ENCODE results near the gene PILRA. TPM values are rescaled to one million over a fixed set of nuclear protein-coding genes. Genes with fewer than 3 reads are reported as not detected.

Gene PILRA
- total and polyA plus RNA-seq, 9 donors, result 1.5 to 25.9 (median 4.8) TPM

- Histone ChIP-seq H3K27me3 (no peaks in the 10 kb centered on the region), H3K4me3 (no peak overlapping the region), H3K27ac (no peak overlapping the region), H3K9me3 (no peaks in the 10 kb centered on the region), H3K4me1 (ENCODE audit: insufficient read depth) (no peaks in the 10 kb centered on the region), H3K36me3 (no peaks in the 10 kb centered on the region)
- WGBS, 3 donors, result 60 to 69% (median 62%) methylated on average over 6 of the region's 6 CpGs
- DNase-seq, result no peak
- no peak for TF ChIP-seq CTCF (IDR thresholded peaks at IDR 0.05)
- no peak for TF ChIP-seq EP300 (IDR thresholded peaks at IDR 0.05)
- TF ChIP-seq POLR2A (IDR thresholded peaks at IDR 0.05), result no peak
- intact Hi-C loops (cut with DNase I), result loop anchor here in 1 of 4 donors (10.0 kb wide), 1 partner anchor 52 kb away; the partner anchor contains the start of gene PILRB
Observed at GRCh38 chr7:100406767-100407166, 33.5 kb downstream of the PILRA start.

- peak in 1 of 5 donors; percentile 29 for DNase-seq
- Histone ChIP-seq H3K27me3 (no peaks in the 10 kb centered on the region), H3K9me3 (no peaks in the 10 kb centered on the region), H3K4me3 (no peak overlapping the region), H3K36me3 (no peaks in the 10 kb centered on the region), H3K27ac (no peak overlapping the region), H3K4me1 (ENCODE audit: insufficient read depth) (no peaks in the 10 kb centered on the region)
- 47 to 52% (median 47%) methylated on average over 12 of the region's 12 CpGs for WGBS, 3 donors
- intact Hi-C loops (cut with DNase I), result loop anchor here in 1 of 4 donors (10.0 kb wide), 1 partner anchor 53 kb away; the partner anchor contains the start of gene PILRB
- TF ChIP-seq EP300 (IDR thresholded peaks at IDR 0.05) (no peak), POLR2A (IDR thresholded peaks at IDR 0.05) (no peak), CTCF (IDR thresholded peaks at IDR 0.05) (peak in 2 of 3 donors; percentile 37 to 44)
Observed at GRCh38 chr7:100407285-100408180, 34.2 kb downstream of the PILRA start.

GRCh38 chr7:100411101-100411500 is 37.8 kb downstream of the PILRA start:
- 92 to 95% (median 93%) methylated on average over 6 of the region's 6 CpGs for WGBS, 3 donors
- Histone ChIP-seq H3K4me3 (no peak overlapping the region), H3K9me3 (no peaks in the 10 kb centered on the region), H3K27me3 (no peaks in the 10 kb centered on the region), H3K27ac (no peak overlapping the region), H3K36me3 (no peaks in the 10 kb centered on the region), H3K4me1 (ENCODE audit: insufficient read depth) (no peaks in the 10 kb centered on the region)
- DNase-seq, result no peak
- TF ChIP-seq POLR2A (IDR thresholded peaks at IDR 0.05), result no peak
- TF ChIP-seq CTCF (IDR thresholded peaks at IDR 0.05), result no peak
- no peak for TF ChIP-seq EP300 (IDR thresholded peaks at IDR 0.05)
- intact Hi-C loops (cut with DNase I), result no loop called here

GRCh38 chr7:100413346-100413745 is 40.1 kb downstream of the PILRA start:
- H3K36me3 ChIP-seq, result no peaks in the 10 kb centered on the region
- intact Hi-C loops (cut with DNase I), result no loop called here
- no peak overlapping the region for H3K27ac ChIP-seq

More at GRCh38 chr7:100413346-100413745, 40.1 kb downstream of the PILRA start:
- no peaks in the 10 kb centered on the region for H3K4me1 ChIP-seq (ENCODE audit: insufficient read depth)
- no peaks in the 10 kb centered on the region for H3K9me3 ChIP-seq
- no peak for DNase-seq
- TF ChIP-seq CTCF (IDR thresholded peaks at IDR 0.05) (no peak), EP300 (IDR thresholded peaks at IDR 0.05) (no peak)
- H3K27me3 ChIP-seq, result no peaks in the 10 kb centered on the region
- H3K4me3 ChIP-seq, result no peak overlapping the region
